ENCODE data around the gene VAV2.

GRCh38 chr9:133779081-133779480 lies 213.0 kb downstream of the VAV2 start:
- TF ChIP-seq RFX5 (IDR thresholded peaks at IDR 0.05; ENCODE audit: low read depth, low read length) (no peak), RBFOX2 (IDR thresholded peaks at IDR 0.05; ENCODE audit: low read depth, low read length) (no peak), BACH1 (tag; IDR thresholded peaks at IDR 0.05) (no peak), SRSF1 (IDR thresholded peaks at IDR 0.05; ENCODE audit: low read depth, low read length) (no peak), ZNF512 (tag; IDR thresholded peaks at IDR 0.05) (no peak), RAD21 (CRISPR knock-in tag; conservative IDR thresholded peaks at IDR 0.05 in 1 of 2, IDR thresholded peaks at IDR 0.05 in 1 of 2) (no peak), BCLAF1 (IDR thresholded peaks at IDR 0.05; ENCODE audit: borderline replicate concordance in 1 of 2, control insufficient read depth in 1 of 2, low read depth in 2 of 2, low read length in 1 of 2) (no peak), TEAD4 (IDR thresholded peaks at IDR 0.05; ENCODE audit: low read length) (no peak), TEAD4 (CRISPR knock-in tag; IDR thresholded peaks at IDR 0.05; ENCODE audit: borderline replicate concordance) (no peak), FOXA3 (CRISPR knock-in tag; conservative IDR thresholded peaks at IDR 0.05 in 1 of 2, IDR thresholded peaks at IDR 0.05 in 1 of 2) (no peak)

Measured in K562 (cell line).